Activated CD4-positive, alpha-beta T cell treated with anti-CD3 and anti-CD28 coated beads for 24 hours (primary cell): Measurements from ENCODE around the gene NVL.
A peak's percentile ranks its signal among the peaks of the same experiment; 100 is the strongest.
"Not testable (repeated sequence)": the region's sequence is repeated elsewhere in the genome, so short reads cannot be mapped to it uniquely, and the experiment has no call there.

Source experiments
- DNase-seq, 2 donors: peaks; one replicate each; pipeline ENCODE4 v3.0.0-alpha.2; 2020; ENCODE audit warnings: low read depth in 2 of 2

NVL gene

GRCh38 chr1:224237119-224237881 is 92.7 kb downstream of the NVL start:
- DNase-seq: no peak

GRCh38 chr1:224235813-224236493 is 94.0 kb downstream of the NVL start:
- no peak for DNase-seq

- DNase-seq: no peak
Observed at GRCh38 chr1:224234017-224234416, 96.0 kb downstream of the NVL start.

GRCh38 chr1:224226849-224227502 is 103.0 kb downstream of the NVL start:
- no peak for DNase-seq

- no peak for DNase-seq
Observed at GRCh38 chr1:224223819-224224714, 105.9 kb downstream of the NVL start.

- DNase-seq: no peak
Observed at GRCh38 chr1:224219612-224220059, 110.3 kb downstream of the NVL start.

GRCh38 chr1:224219011-224219611 is 110.9 kb downstream of the NVL start:
- DNase-seq: no peak

GRCh38 chr1:224217655-224218623 is 112.0 kb downstream of the NVL start:
- DNase-seq: no peak

- DNase-seq: no peak
Observed at GRCh38 chr1:224216382-224216781, 113.6 kb downstream of the NVL start.

- DNase-seq: no peak
Observed at GRCh38 chr1:224213438-224214119, 116.4 kb downstream of the NVL start.

GRCh38 chr1:224212618-224213061 is 117.3 kb downstream of the NVL start:
- DNase-seq: no peak

- no peak for DNase-seq
Observed at GRCh38 chr1:224211206-224211962, 118.6 kb downstream of the NVL start.

- not testable (repeated sequence) for DNase-seq
Observed at GRCh38 chr1:224205931-224206538, 123.9 kb downstream of the NVL start.

GRCh38 chr1:224205438-224205840 is 124.5 kb downstream of the NVL start:
- DNase-seq: peak; percentile 7 to 25

GRCh38 chr1:224203243-224204016 is 126.5 kb downstream of the NVL start:
- DNase-seq: no peak

GRCh38 chr1:224201853-224202252 is 128.1 kb downstream of the NVL start:
- DNase-seq: no peak

- no peak for DNase-seq
Observed at GRCh38 chr1:224201383-224201782, 128.6 kb downstream of the NVL start.
